HepG2 (cell line): ENCODE results near the gene CGREF1. TPM values are rescaled to one million over a fixed set of nuclear protein-coding genes. Genes with fewer than 3 reads are reported as not detected.
A peak's percentile ranks its signal among the peaks of the same experiment; 100 is the strongest.

ENCODE experiments used
- ELF3 ChIP-seq: IDR thresholded peaks from 2 replicates; pipeline ENCODE4 v1.6.1; 2016; ENCODE audit warnings: missing genetic modification reagents, missing compliant biosample characterization
- EZH2 ChIP-seq: conservative IDR thresholded peaks from 2 replicates; pipeline ENCODE4 v1.6.1; 2012; ENCODE audit warnings: mild to moderate bottlenecking, low read depth, low read length, moderate library complexity
- FOSL2 ChIP-seq: sonication (generic); formaldehyde crosslinking; IDR thresholded peaks from 2 replicates; pipeline ENCODE4 v1.4.0; 2020; ENCODE audit warnings: missing genetic modification reagents
- FOXJ3 ChIP-seq: sonication (generic); formaldehyde crosslinking; IDR thresholded peaks from 2 replicates; pipeline ENCODE4 v1.4.0; 2020; ENCODE audit warnings: missing genetic modification reagents, mild to moderate bottlenecking, borderline replicate concordance
- HNF4G ChIP-seq, 2 experiments: sonication (generic) in 1 of 2; formaldehyde crosslinking in 1 of 2; IDR thresholded peaks; 2 replicates each; pipeline versions ENCODE4 v1.4.0 to v1.6.1; 2011 to 2020; ENCODE audit warnings: borderline replicate concordance in 2 of 2, low read depth in 2 of 2, mild to moderate bottlenecking in 2 of 2, low read length in 1 of 2, missing genetic modification reagents in 1 of 2, moderate library complexity in 1 of 2
- HOXA3 ChIP-seq: sonication (generic); formaldehyde crosslinking; IDR thresholded peaks from 2 replicates; pipeline ENCODE4 v1.5.0; 2020; ENCODE audit warnings: missing genetic modification reagents
- HOXA9 ChIP-seq: sonication (generic); formaldehyde crosslinking; IDR thresholded peaks from 2 replicates; pipeline ENCODE4 v1.8.1; 2022; ENCODE audit warnings: missing genetic modification reagents, mild to moderate bottlenecking, moderate library complexity, borderline replicate concordance
- KAT8 ChIP-seq: IDR thresholded peaks from 2 replicates; pipeline ENCODE4 v1.6.1; 2016; ENCODE audit warnings: missing genetic modification reagents, missing compliant biosample characterization
- KLF6 ChIP-seq: IDR thresholded peaks from 2 replicates; pipeline ENCODE4 v1.8.0; 2016; ENCODE audit warnings: missing biosample characterization, missing genetic modification reagents
- MTA3 ChIP-seq: sonication (generic); formaldehyde crosslinking; IDR thresholded peaks from 2 replicates; pipeline ENCODE4 v1.4.0; 2020; ENCODE audit warnings: missing genetic modification reagents
- MZF1 ChIP-seq: sonication (generic); formaldehyde crosslinking; IDR thresholded peaks from 2 replicates; pipeline ENCODE4 v1.8.1; 2023; ENCODE audit warnings: mild to moderate bottlenecking, missing genetic modification reagents, borderline replicate concordance
- RAD51 ChIP-seq: fragments of 450-650 bp; IDR thresholded peaks from 2 replicates; pipeline ENCODE4 v1.6.1; 2016; ENCODE audit warnings: borderline replicate concordance
- SOX6 ChIP-seq, 2 experiments: fragments of 450-650 bp in 1 of 2; sonication (generic) in 1 of 2; formaldehyde crosslinking in 1 of 2; IDR thresholded peaks; 2 replicates each; pipeline versions ENCODE4 v1.4.0 to v1.6.1; 2017 to 2020; ENCODE audit warnings: antibody characterized with exemption in 1 of 2, mild to moderate bottlenecking in 1 of 2, missing genetic modification reagents in 1 of 2
- TBP ChIP-seq: sonication (generic); formaldehyde crosslinking; IDR thresholded peaks from 2 replicates; pipeline ENCODE4 v1.5.0; 2020; ENCODE audit warnings: missing genetic modification reagents
- TRIM24 ChIP-seq: sonication (generic); formaldehyde crosslinking; IDR thresholded peaks from 2 replicates; pipeline ENCODE4 v1.8.0; 2022; ENCODE audit warnings: mild to moderate bottlenecking, missing genetic modification reagents
- WIZ ChIP-seq: sonication (generic); formaldehyde crosslinking; IDR thresholded peaks from 2 replicates; pipeline ENCODE4 v1.5.1; 2020; ENCODE audit warnings: mild to moderate bottlenecking, missing genetic modification reagents
- ZBTB38 ChIP-seq: sonication (generic); formaldehyde crosslinking; IDR thresholded peaks from 2 replicates; pipeline ENCODE4 v1.5.1; 2020; ENCODE audit warnings: mild to moderate bottlenecking, missing genetic modification reagents
- ZMYM2 ChIP-seq: sonication (generic); formaldehyde crosslinking; IDR thresholded peaks from 2 replicates; pipeline ENCODE4 v1.8.0; 2022; ENCODE audit warnings: mild to moderate bottlenecking, missing genetic modification reagents
- ZNF263 ChIP-seq: sonication (generic); formaldehyde crosslinking; IDR thresholded peaks from 2 replicates; pipeline ENCODE4 v1.4.0; 2020; ENCODE audit warnings: missing genetic modification reagents
- ZNF292 ChIP-seq: sonication (generic); formaldehyde crosslinking; IDR thresholded peaks from 2 replicates; pipeline ENCODE4 v1.8.1; 2022; ENCODE audit warnings: mild to moderate bottlenecking, low read depth, missing genetic modification reagents, borderline replicate concordance
- ZNF331 ChIP-seq: sonication (generic); formaldehyde crosslinking; IDR thresholded peaks from 2 replicates; pipeline ENCODE4 v1.4.0; 2020; ENCODE audit warnings: missing genetic modification reagents
- ZNF383 ChIP-seq: sonication (generic); formaldehyde crosslinking; IDR thresholded peaks from 2 replicates; pipeline ENCODE4 v1.4.0; 2020; ENCODE audit warnings: missing genetic modification reagents, mild to moderate bottlenecking, borderline replicate concordance
- ZNF451 ChIP-seq: sonication (generic); formaldehyde crosslinking; IDR thresholded peaks from 2 replicates; pipeline ENCODE4 v1.5.0; 2020; ENCODE audit warnings: mild to moderate bottlenecking, missing genetic modification reagents
- ZNF616 ChIP-seq: sonication (generic); formaldehyde crosslinking; IDR thresholded peaks from 2 replicates; pipeline ENCODE4 v1.5.0; 2020; ENCODE audit warnings: low read depth, mild to moderate bottlenecking, missing genetic modification reagents
- ZNF704 ChIP-seq: sonication (generic); formaldehyde crosslinking; IDR thresholded peaks from 2 replicates; pipeline ENCODE4 v1.8.1; 2023; ENCODE audit warnings: mild to moderate bottlenecking, inconsistent platforms, moderate library complexity, missing genetic modification reagents, borderline replicate concordance
- ZNF83 ChIP-seq: sonication (generic); formaldehyde crosslinking; IDR thresholded peaks from 2 replicates; pipeline ENCODE4 v1.4.0; 2020; ENCODE audit warnings: missing genetic modification reagents, mild to moderate bottlenecking, borderline replicate concordance
- polyA plus RNA-seq, 8 experiments: library from polyadenylated mRNA; depleted of rRNA in 3 of 8; stranded (reverse) in 7 of 8; unstranded in 1 of 8; fragments of >200 nt; fragmentation: Illumina TruSeq in 4 of 8; extraction: Trizol in 4 of 8; gene quantifications; 2 replicates each; pipeline versions ENCODE4 v1.2.1 to v1.2.3, GENCODE V29; 2011 to 2016; ENCODE audit warnings: low read depth in 4 of 8, missing spikeins in 1 of 8, mixed read lengths in 1 of 8; ENCODE audit not compliant: insufficient read depth in 1 of 8
- total RNA-seq, 5 experiments: library from RNA; depleted of rRNA; stranded (reverse); fragments of >200 nt; fragmentation: Illumina TruSeq; extraction: Trizol; gene quantifications; 2 replicates each; pipeline ENCODE4 v1.2.3, GENCODE V29; 2016; ENCODE audit warnings: low read depth in 1 of 5
- TF ChIP-seq, protein P1 (sequence below): IDR thresholded peaks from 2 replicates; pipeline ENCODE4 v1.6.1; 2016; ENCODE audit warnings: mild to moderate bottlenecking, missing biosample characterization, missing genetic modification reagents
- TF ChIP-seq, protein P2 (sequence below): sonication (generic); formaldehyde crosslinking; conservative IDR thresholded peaks from 2 replicates; pipeline ENCODE4 v1.4.0; 2020; ENCODE audit warnings: missing genetic modification reagents

The CGREF1 gene
- total and polyA plus RNA-seq, 2 of the 13 experiments (the other 11 are each of a cell fraction or from before 2014, with no cell fraction given) = 13.9 to 23.4 TPM

GRCh38 chr2:27123302-27124150 lies 4.6 kb upstream of the CGREF1 start, which contains the start of gene ABHD1 (continued):
- TF ChIP-seq FOXJ3 (CRISPR knock-in tag) (no peak), HOXA9 (CRISPR knock-in tag) (0 out of 2 replicates have a peak, but pooled peaks have one; percentile 35), ZNF704 (peak; percentile 32; the same call in 1 of the 2 replicates), ZNF383 (CRISPR knock-in tag) (no peak), EZH2 (no peak), ZNF331 (CRISPR knock-in tag) (peak; percentile 40; the same call in 1 of the 2 replicates), MZF1 (CRISPR knock-in tag) (0 out of 2 replicates have a peak, but pooled peaks have one; percentile 32), TRIM24 (0 out of 2 replicates have a peak, but pooled peaks have one; percentile 48), KLF6 (CRISPR knock-in tag) (peak; percentile 91), WIZ (CRISPR knock-in tag) (peak; percentile 83), KAT8 (CRISPR knock-in tag) (peak; percentile 59; the same call in 1 of the 2 replicates), ZMYM2 (CRISPR knock-in tag) (peak; percentile 65; the same call in 1 of the 2 replicates), ZNF263 (CRISPR knock-in tag) (peak; percentile 67; the same call in 1 of the 2 replicates), ZNF616 (CRISPR knock-in tag) (no peak), ELF3 (peak; percentile 45; the same call in 1 of the 2 replicates), SOX6 (IDR thresholded peaks at IDR 0.05) (no peak), SOX6 (CRISPR knock-in tag; IDR thresholded peaks at IDR 0.05) (peak; percentile 58), FOSL2 (peak; percentile 2; the same call in 1 of the 2 replicates), ZNF292 (CRISPR knock-in tag) (peak; percentile 94), MTA3 (CRISPR knock-in tag) (no peak), HOXA3 (CRISPR knock-in tag) (peak; percentile 77; the same call in 1 of the 2 replicates), TBP (CRISPR knock-in tag) (no peak), ZNF83 (CRISPR knock-in tag) (peak; percentile 92; the same call in 1 of the 2 replicates), ZBTB38 (CRISPR knock-in tag) (peak; percentile 72), RAD51 (no peak), ZNF451 (no peak), HNF4G (IDR thresholded peaks at IDR 0.05; ENCODE audit: borderline replicate concordance, low read depth, low read length) (0 out of 2 replicates have a peak, but pooled peaks have one; percentile 17), HNF4G (CRISPR knock-in tag; IDR thresholded peaks at IDR 0.05; ENCODE audit: borderline replicate concordance, low read depth) (no peak)
- TF ChIP-seq, protein P1, sequence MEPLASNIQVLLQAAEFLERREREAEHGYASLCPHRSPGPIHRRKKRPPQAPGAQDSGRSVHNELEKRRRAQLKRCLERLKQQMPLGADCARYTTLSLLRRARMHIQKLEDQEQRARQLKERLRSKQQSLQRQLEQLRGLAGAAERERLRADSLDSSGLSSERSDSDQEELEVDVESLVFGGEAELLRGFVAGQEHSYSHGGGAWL (CRISPR knock-in tag) = no peak; the same call in 1 of the 2 replicates
- TF ChIP-seq, protein P2, sequence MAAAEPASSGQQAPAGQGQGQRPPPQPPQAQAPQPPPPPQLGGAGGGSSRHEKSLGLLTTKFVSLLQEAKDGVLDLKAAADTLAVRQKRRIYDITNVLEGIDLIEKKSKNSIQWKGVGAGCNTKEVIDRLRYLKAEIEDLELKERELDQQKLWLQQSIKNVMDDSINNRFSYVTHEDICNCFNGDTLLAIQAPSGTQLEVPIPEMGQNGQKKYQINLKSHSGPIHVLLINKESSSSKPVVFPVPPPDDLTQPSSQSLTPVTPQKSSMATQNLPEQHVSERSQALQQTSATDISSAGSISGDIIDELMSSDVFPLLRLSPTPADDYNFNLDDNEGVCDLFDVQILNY (CRISPR knock-in tag) = no peak
